CMK (cell line): ENCODE measurements around the gene PROK2.

Source experiments
- DNase-seq: peaks from one replicate; pipeline ENCODE4 v3.0.0-alpha.2; 2010; ENCODE audit warnings: low read depth

The PROK2 gene

GRCh38 chr3:71734881-71735280, 50.1 kb downstream of the PROK2 start:
- no peak for DNase-seq

DNA sequence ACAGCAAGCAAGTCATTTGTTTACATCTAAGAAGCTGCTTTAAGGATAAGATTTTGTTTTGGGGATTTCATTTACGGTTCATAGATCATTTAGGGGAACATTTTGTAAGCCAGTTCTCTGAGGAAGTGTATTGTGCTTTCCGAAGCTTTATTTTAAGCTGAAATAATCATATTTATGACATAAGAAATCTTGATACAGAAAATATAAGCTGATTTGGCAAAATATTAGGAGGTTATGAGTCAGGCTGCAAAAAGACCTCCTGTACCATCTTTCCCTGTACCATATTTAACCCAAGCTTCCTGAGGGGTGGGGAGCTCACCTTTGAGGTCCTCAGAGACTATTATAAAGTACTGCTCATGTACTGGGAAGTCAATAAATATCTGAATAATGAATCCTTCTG, 51.6 kb downstream of the PROK2 start:
- DNase-seq: no peak

DNA sequence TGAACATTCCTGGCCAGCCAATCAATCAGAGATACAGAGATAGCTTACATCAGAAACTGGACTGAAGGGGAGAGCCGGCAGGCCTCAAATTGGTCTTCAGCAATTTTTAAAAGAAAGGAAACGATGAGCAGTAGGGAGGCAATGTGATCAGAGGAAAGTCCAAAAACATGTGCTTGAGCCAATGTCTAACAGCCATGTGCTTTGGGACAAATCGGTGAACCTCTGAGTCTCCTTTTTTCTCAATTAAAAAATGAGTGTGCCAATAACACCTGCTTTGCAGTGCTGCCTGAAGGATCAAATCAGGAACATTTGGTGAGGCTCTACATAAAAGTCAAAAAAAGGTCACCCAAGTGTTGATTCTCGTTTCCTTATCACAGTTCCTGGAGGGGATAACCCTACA, 52.3 kb downstream of the PROK2 start:
- no peak for DNase-seq

GRCh38 chr3:71728632-71729342, 56.2 kb downstream of the PROK2 start:
- DNase-seq: no peak

- DNase-seq: no peak
These were observed 58.8 kb downstream of the PROK2 start for GRCh38 chr3:71726146-71726545.

- no peak for DNase-seq
These were observed 59.5 kb downstream of the PROK2 start, which contains the start of gene EIF4E3 for GRCh38 chr3:71725271-71725991. TSS of gene EIF4E3 (minus strand) at chr3:71725402. CDS start at chr3:71725367, 35 bp downstream.

GRCh38 chr3:71724584-71725270, 60.2 kb downstream of the PROK2 start:
- no peak for DNase-seq

DNA sequence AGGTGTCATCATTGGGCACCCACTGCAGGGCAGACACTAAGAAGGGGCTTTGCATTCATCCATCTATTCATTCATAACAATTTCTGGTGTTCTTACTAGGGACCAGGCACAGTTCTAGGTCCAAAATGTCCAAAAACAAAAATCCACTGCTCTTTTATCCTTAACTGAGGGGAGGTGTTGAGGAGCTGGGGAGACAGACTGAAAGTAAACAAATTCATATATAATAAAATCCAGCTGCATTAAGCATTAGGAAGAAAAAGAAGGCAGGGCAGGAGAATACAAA, 60.8 kb downstream of the PROK2 start:
- DNase-seq: no peak

- no peak for DNase-seq
These were observed 61.3 kb downstream of the PROK2 start for GRCh38 chr3:71723452-71724170.

- DNase-seq: no peak
These were observed 62.3 kb downstream of the PROK2 start for GRCh38 chr3:71722693-71723092.
